ENCODE measurements around the gene CDCP2.

DNA sequence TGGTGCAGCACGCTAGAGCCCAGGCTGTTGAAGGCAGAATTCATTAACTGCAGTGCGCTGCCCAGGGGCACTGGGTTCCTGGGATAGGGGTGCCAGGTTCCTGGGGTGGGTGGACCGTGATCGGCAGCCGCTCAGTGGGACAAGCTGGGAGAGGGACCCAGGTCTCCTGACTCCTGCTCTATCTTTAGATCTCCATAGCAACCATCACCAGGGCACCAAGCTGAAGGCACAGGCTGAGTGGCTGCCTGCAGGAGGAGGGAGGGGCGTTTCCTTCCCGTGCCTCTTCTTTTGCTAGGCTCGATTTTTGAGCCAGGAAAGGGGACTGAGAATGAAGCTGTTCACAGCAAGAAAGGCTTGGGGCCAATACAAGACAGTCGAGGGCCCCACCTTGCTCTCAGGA is 20.9 kb upstream of the CDCP2 start:
- TF ChIP-seq, protein P1, sequence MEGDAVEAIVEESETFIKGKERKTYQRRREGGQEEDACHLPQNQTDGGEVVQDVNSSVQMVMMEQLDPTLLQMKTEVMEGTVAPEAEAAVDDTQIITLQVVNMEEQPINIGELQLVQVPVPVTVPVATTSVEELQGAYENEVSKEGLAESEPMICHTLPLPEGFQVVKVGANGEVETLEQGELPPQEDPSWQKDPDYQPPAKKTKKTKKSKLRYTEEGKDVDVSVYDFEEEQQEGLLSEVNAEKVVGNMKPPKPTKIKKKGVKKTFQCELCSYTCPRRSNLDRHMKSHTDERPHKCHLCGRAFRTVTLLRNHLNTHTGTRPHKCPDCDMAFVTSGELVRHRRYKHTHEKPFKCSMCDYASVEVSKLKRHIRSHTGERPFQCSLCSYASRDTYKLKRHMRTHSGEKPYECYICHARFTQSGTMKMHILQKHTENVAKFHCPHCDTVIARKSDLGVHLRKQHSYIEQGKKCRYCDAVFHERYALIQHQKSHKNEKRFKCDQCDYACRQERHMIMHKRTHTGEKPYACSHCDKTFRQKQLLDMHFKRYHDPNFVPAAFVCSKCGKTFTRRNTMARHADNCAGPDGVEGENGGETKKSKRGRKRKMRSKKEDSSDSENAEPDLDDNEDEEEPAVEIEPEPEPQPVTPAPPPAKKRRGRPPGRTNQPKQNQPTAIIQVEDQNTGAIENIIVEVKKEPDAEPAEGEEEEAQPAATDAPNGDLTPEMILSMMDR (IDR thresholded peaks at IDR 0.05): no peak
- TF ChIP-seq POLR2AphosphoS5 (IDR thresholded peaks at IDR 0.05): no peak
